HEK293T (cell line): ENCODE data around the gene NOA1.

Experiments
- ARNT ChIP-seq: fragments of 450-650 bp; IDR thresholded peaks from 2 replicates; pipeline ENCODE4 v1.6.1; 2017; ENCODE audit warnings: mild to moderate bottlenecking
- BHLHE40 ChIP-seq: fragments of 450-650 bp; IDR thresholded peaks from 2 replicates; pipeline ENCODE4 v1.6.1; 2016; ENCODE audit warnings: mild to moderate bottlenecking, moderate library complexity, borderline replicate concordance
- CTBP1 ChIP-seq: fragments of 450-650 bp; IDR thresholded peaks from 2 replicates; pipeline ENCODE4 v1.6.1; 2016; ENCODE audit warnings: borderline replicate concordance
- ELF4 ChIP-seq: fragments of 450-650 bp; IDR thresholded peaks from 2 replicates; pipeline ENCODE4 v1.6.1; 2017; ENCODE audit warnings: antibody characterized with exemption
- FOXA1 ChIP-seq: fragments of 450-650 bp; IDR thresholded peaks from 2 replicates; pipeline ENCODE4 v1.6.1; 2016; ENCODE audit warnings: mild to moderate bottlenecking
- L3MBTL2 ChIP-seq: fragments of 450-650 bp; conservative IDR thresholded peaks from 2 replicates; pipeline ENCODE4 v1.6.1; 2016; ENCODE audit warnings: mild to moderate bottlenecking
- LEF1 ChIP-seq: fragments of 450-650 bp; IDR thresholded peaks from 2 replicates; pipeline ENCODE4 v1.6.1; 2017; ENCODE audit warnings: mild to moderate bottlenecking, borderline replicate concordance
- NFRKB ChIP-seq: fragments of 450-650 bp; IDR thresholded peaks from 2 replicates; pipeline ENCODE4 v1.6.1; 2016; ENCODE audit warnings: mild to moderate bottlenecking, moderate library complexity
- SP1 ChIP-seq: fragments of 450-650 bp; IDR thresholded peaks from 2 replicates; pipeline ENCODE4 v1.6.1; 2017
- SUZ12 ChIP-seq: fragments of 450-650 bp; IDR thresholded peaks from 2 replicates; pipeline ENCODE4 v1.6.1; 2016; ENCODE audit warnings: mild to moderate bottlenecking
- TARDBP ChIP-seq: fragments of 450-650 bp; IDR thresholded peaks from 2 replicates; pipeline ENCODE4 v1.6.1; 2016
- TF ChIP-seq, protein P1 (sequence below): fragments of 450-650 bp; IDR thresholded peaks from 2 replicates; pipeline ENCODE4 v1.6.1; 2016

- TF ChIP-seq SP1 (no peak), FOXA1 (no peak), L3MBTL2 (no peak), ELF4 (no peak), SUZ12 (no peak), TARDBP (no peak), ARNT (no peak), BHLHE40 (no peak), LEF1 (no peak), CTBP1 (no peak), NFRKB (no peak)
- TF ChIP-seq, protein P1, sequence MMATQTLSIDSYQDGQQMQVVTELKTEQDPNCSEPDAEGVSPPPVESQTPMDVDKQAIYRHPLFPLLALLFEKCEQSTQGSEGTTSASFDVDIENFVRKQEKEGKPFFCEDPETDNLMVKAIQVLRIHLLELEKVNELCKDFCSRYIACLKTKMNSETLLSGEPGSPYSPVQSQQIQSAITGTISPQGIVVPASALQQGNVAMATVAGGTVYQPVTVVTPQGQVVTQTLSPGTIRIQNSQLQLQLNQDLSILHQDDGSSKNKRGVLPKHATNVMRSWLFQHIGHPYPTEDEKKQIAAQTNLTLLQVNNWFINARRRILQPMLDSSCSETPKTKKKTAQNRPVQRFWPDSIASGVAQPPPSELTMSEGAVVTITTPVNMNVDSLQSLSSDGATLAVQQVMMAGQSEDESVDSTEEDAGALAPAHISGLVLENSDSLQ: no peak
Observed at GRCh38 chr4:56972809-56973208, 4.6 kb downstream of the NOA1 start.
